Non-pigmented ciliary epithelial cell (primary cell): Measurements from ENCODE around the gene NUDT3.
"Not testable (repeated sequence)": the region's sequence is repeated elsewhere in the genome, so short reads cannot be mapped to it uniquely, and the experiment has no call there.

Experiments used
- DNase-seq: peaks from one replicate; pipeline ENCODE4 v3.0.0-alpha.2; 2010; ENCODE audit warnings: low read depth

The NUDT3 gene

DNA sequence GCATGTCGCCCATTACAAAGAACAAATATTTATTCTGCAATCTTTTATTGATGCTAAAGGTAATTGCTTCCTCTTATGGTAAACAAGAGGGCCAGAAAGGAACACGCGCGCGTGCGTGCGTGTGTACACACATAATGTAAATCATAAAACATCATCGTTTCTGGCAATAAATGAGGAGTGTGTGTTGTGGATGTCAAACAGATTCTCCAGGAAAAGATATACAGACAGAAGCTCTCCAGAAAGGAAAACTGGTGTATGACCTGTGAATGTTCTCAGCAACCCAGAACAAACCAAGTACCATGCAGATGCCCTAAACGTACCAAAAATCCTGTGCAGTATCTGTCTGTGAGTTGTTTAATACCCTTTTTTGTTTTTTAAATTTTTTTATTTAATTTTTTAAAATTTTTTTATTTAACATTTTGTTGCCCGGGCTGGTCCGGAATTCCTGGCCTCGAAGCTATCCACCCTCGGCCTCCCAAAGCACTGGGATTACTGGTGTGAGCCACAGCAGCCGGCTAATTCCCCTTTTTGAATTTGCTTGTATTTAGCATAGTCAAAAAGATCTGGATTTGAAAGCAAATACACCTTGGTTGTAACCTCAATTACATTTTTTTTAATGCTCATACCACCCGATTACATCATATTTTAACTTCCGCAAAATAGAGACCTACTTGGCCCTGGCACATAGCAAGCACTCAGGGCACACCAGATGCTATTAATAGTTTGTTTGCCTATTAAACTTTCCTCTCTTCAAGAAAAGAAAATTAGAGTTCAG, 909 bp upstream of the NUDT3 start:
- no peak for DNase-seq

GRCh38 chr6:34391786-34392496, 528 bp downstream of the NUDT3 start:
- no peak for DNase-seq

DNA sequence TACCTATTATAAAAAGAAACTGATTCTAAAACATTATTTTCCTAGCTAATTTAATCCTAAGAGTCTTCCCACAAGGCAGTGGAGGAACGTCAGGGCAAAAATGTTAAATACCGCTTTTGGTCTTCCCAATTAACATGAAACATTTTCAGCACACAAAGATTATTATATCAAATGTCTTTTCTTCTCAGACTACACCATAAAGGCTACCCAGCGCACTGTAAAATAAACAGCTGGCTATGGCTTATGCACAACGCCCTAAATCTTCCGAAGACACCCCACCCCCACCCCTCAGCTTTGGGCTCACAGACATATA, 1.0 kb downstream of the NUDT3 start:
- DNase-seq: no peak

- no peak for DNase-seq
Measured at GRCh38 chr6:34390531-34391472, 1.7 kb downstream of the NUDT3 start.

DNA sequence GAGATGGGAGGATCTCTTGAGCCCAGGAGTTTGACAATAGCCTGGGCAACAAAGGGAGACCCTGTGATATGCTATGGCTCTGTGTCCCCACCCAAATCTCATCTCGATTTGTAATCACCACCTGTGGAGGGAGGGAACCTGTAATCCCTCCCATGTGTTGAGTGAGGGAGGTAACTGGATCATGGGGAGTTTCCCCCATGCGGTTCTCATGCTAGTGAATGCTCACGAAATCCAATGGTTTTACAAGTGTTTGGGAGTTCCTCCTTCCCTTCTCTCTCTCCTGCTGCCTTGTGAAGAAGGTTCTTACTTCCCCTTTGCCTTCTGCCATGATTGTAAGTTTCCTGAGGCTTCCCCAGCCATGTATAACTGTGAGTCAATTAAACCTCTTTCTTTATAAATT, 3.4 kb downstream of the NUDT3 start:
- no peak for DNase-seq

- DNase-seq: no peak
Measured at GRCh38 chr6:34388421-34388820, 4.0 kb downstream of the NUDT3 start.

DNA sequence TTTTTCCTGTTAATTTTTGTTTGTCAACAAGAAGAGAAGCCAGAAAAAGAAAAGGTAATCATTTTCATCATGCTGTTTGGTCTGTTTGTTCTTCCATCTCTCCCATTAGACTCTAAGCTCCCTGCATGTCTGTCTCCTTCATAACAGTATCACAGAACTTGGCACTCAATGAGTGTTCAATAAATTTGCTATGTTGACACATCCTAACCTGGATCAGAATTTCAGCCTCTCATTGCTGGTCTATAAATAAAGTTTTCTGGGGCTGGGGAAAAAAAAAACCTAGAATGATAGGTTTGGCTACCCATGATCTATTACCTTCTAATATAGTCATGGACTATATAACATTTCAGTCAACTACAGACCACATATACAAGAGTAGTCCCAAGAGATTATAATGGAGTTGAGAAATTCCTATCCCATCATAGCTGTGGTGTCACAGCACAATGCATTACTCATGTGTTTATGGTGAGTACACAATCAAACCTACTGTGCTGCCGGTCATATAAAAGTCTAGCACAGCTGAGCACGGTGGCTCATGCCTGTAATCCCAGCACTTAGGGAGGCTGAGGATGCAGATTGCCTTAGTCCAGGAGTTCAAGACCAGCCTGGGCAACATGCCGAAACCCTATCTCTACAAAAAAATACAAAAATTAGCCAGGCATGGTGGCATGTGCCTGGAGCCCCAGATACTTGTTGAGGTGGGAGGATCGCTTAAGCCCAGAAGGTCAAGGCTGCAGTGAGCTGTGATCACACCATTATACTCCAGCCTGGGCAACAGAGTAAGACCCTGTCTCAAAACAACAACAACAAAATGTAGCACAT, 5.9 kb downstream of the NUDT3 start:
- DNase-seq: peak; percentile 74

- no peak for DNase-seq
Measured at GRCh38 chr6:34385793-34386195, 6.7 kb downstream of the NUDT3 start.

DNA sequence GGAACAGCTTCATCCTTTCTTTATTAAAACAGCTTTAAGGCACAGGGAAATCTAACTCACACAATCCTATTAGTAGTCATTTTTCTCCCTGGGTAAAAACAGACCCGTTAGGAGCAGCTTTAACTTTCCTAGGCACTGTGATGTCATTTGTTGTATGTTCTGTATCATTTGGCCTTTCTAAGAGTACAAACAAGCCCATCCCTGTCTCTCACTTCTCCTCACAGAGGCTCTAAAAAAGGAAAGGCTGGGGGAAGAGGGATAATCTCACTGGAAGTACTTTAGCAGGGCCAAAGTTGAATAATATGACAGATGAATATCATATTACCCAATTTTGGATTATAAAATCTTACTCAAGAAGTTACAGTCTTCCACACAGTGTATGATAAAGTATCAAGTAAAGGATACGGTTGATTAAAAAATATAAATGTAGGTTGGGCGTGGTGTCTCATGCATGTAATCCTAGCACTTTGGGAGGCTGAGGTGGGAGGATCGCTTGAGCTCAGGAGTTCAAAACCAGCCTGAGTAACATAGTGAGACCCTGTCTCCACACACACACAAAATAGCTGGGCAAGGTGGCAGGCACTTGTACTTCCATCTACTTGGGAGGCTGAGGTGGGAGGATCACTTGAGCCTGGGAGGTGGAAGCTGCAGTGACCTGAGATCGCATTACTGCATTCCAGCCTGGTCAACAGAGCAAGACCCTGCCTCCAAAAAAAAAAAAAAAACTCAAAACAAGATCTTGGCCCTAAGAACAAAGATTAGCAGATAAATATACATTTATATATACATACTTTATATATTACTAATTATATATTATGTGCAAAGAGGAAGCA, 7.9 kb downstream of the NUDT3 start:
- DNase-seq: no peak

GRCh38 chr6:34383656-34384320, 8.7 kb downstream of the NUDT3 start:
- DNase-seq: no peak

- DNase-seq: peak; percentile 42
Measured at GRCh38 chr6:34383161-34383631, 9.3 kb downstream of the NUDT3 start.

GRCh38 chr6:34381081-34381480, 11.4 kb downstream of the NUDT3 start:
- DNase-seq: no peak

GRCh38 chr6:34378470-34378869, 14.0 kb downstream of the NUDT3 start:
- DNase-seq: no peak

DNA sequence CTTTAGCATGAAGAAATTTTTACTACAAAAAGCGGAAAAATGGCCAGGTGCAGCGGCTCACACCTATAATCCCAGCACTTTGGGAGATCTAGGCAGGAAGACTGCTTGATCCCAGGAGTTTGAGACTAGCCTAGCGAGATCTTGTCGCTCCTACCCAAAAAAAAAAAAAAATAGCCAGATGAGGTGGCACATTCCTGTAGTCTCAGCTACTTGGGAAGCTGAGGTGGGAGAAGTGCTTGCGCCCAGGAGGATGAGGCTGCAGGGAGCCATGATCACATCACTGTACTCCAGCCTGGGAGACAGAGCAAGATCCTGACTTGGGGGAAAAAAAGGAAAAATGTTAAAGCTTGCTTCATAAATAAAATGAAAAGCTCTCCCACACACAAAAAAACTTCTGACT, 14.5 kb downstream of the NUDT3 start:
- no peak for DNase-seq

- not testable (repeated sequence) for DNase-seq
Measured at GRCh38 chr6:34377571-34377970, 14.9 kb downstream of the NUDT3 start.

DNA sequence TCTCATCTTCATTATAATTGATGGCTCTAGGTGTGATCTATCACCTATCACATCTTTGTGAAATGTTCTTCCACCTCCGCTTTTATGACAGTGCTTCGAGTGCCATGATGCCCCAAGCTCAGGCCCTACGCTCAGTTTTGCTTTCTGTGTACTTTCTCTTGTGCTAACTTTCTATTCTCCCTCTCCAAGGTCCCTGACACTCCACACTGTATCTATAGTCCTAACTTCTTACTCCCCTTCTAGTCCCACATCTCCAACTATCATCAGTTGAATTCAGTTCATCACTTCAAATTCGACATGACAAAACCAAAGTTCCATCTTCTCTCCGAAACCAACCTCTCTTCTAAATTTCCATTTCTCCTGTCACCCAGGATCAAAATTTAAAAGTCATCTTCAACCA, 16.6 kb downstream of the NUDT3 start:
- DNase-seq: no peak

GRCh38 chr6:34374508-34374907, 18.0 kb downstream of the NUDT3 start:
- DNase-seq: no peak

DNA sequence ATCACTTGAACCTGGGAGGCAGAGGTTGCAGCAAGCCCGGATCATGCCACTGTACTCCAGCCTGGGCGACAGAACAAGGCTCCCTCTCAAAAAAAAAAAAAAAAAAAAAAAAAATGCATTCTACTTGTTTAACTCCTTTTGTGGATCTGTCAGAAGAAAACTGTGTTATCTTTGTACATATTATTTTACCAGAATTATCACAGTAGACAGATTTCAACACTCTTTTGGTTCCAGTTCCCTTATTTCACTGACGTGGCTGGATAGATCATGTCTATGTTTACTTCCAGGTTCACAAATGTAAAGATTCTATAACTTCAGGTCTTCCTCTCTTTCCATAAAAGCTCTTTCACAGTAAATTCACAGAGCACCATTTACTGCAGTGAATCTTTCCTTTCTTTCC, 18.4 kb downstream of the NUDT3 start:
- no peak for DNase-seq

DNA sequence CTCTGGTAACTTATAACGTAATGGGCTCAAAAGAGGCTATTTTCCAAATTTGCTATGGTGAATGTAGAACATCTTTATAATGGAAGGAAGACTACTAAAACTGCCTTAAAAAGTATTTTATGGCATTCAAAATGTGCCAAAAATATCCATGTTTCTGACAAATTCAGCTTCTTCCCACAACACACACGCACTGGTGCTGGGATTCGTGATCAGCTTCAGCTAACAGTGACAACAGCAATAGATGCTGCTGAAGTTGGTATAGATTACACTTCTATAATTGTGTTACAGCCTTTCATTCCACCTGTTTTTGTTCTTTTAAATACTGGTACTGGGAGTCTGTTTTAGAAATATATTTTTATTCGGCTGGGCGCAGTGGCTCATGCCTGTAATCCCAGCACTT, 19.0 kb downstream of the NUDT3 start:
- no peak for DNase-seq

DNA sequence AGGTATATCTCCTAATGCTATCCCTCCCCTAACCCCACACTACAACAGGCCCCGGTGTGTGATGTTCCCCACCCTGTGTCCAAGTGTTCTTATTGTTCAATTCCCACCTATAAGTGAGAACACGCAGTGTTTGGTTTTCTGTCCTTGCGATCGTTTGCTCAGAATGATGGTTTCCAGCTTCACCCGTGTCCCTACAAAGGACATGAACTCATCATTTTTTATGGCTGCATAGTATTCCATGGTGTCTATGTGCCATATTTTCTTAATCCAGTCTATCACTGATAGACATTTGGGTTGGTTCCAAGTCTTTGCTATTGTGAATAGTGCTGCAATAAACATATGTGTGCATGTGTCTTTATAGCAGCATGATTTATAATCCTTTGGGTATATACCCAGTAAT, 20.6 kb downstream of the NUDT3 start:
- DNase-seq: not testable (repeated sequence)
